ENCODE measurements around the gene LEMD2. TPM values are rescaled to one million over a fixed set of nuclear protein-coding genes. Genes with fewer than 3 reads are reported as not detected.
A peak's percentile ranks its signal among the peaks of the same experiment; 100 is the strongest.

LEMD2 gene
- total and polyA plus RNA-seq, 9 of the 15 experiments (the other 6 are each of a cell fraction or from before 2014, with no cell fraction given), result 0.32 to 46.3 (median 30.8) TPM

- TF ChIP-seq, protein P1, sequence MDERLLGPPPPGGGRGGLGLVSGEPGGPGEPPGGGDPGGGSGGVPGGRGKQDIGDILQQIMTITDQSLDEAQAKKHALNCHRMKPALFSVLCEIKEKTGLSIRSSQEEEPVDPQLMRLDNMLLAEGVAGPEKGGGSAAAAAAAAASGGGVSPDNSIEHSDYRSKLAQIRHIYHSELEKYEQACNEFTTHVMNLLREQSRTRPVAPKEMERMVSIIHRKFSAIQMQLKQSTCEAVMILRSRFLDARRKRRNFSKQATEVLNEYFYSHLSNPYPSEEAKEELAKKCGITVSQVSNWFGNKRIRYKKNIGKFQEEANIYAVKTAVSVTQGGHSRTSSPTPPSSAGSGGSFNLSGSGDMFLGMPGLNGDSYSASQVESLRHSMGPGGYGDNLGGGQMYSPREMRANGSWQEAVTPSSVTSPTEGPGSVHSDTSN (CRISPR knock-in tag; IDR thresholded peaks at IDR 0.05; ENCODE audit: low read depth), result no peak
- TF ChIP-seq, protein P1 (tag; conservative IDR thresholded peaks at IDR 0.05; ENCODE audit: low read depth), result no peak
- TF ChIP-seq ZNF354B (CRISPR knock-in tag; IDR thresholded peaks at IDR 0.05) (no peak), ZNF445 (CRISPR knock-in tag; IDR thresholded peaks at IDR 0.05; ENCODE audit: low read depth) (no peak), POU5F1 (IDR thresholded peaks at IDR 0.05; ENCODE audit: borderline replicate concordance, low read depth, low read length, partially characterized antibody) (no peak), BCL6 (CRISPR knock-in tag; IDR thresholded peaks at IDR 0.05) (no peak), KDM1A (IDR thresholded peaks at IDR 0.05) (no peak), ZNF436 (CRISPR knock-in tag; IDR thresholded peaks at IDR 0.05) (no peak), TAF9B (IDR thresholded peaks at IDR 0.05; ENCODE audit: partially characterized antibody) (no peak), MEIS2 (IDR thresholded peaks at IDR 0.05; ENCODE audit: partially characterized antibody) (no peak), ZNF431 (CRISPR knock-in tag; IDR thresholded peaks at IDR 0.05) (no peak), SMC3 (conservative IDR thresholded peaks at IDR 0.05; ENCODE audit: insufficient read depth, low read depth, low read length) (peak; percentile 77; the same call in 1 of the 2 replicates), TFAM (CRISPR knock-in tag; conservative IDR thresholded peaks at IDR 0.05) (no peak), THRAP3 (IDR thresholded peaks at IDR 0.05; ENCODE audit: borderline replicate concordance) (no peak), ZNF232 (CRISPR knock-in tag; IDR thresholded peaks at IDR 0.05) (no peak), ARID4B (CRISPR knock-in tag; IDR thresholded peaks at IDR 0.05) (no peak), MCM3 (IDR thresholded peaks at IDR 0.05) (no peak), MEF2A (IDR thresholded peaks at IDR 0.05; ENCODE audit: control insufficient read depth, low read depth, low read length) (no peak), SREBF2 (CRISPR knock-in tag; IDR thresholded peaks at IDR 0.05) (no peak), JUND (IDR thresholded peaks at IDR 0.05; ENCODE audit: borderline replicate concordance, low read depth, low read length) (0 out of 2 replicates have a peak, but pooled peaks have one; percentile 35), JUND (tag; IDR thresholded peaks at IDR 0.05; ENCODE audit: borderline replicate concordance, low read depth, low read length) (no peak), ETS1 (conservative IDR thresholded peaks at IDR 0.05; ENCODE audit: control insufficient read depth, low read depth, low read length) (no peak), TBP (optimal IDR thresholded peaks at IDR 0.05; ENCODE audit: low read depth, low read length) (no peak)
These were observed 20.2 kb downstream of the LEMD2 start (continued) for GRCh38 chr6:33768644-33769120.

Measured in K562 (cell line).